Measurements from ENCODE around the gene CBY1.
"Not testable (repeated sequence)": the region's sequence is repeated elsewhere in the genome, so short reads cannot be mapped to it uniquely, and the experiment has no call there.

The CBY1 gene

GRCh38 chr22:38656256-38657044, at the start of gene CBY1, which contains the start of gene FAM227A:
TSS of gene CBY1 (plus strand) at chr22:38656638. CDS start at chr22:38668055, 11,417 bp downstream.
TSS of gene FAM227A (minus strand) at chr22:38656392. CDS start at chr22:38650168, 6,224 bp downstream.
- Histone ChIP-seq H3K27ac (ENCODE audit: low read depth, low read length) (peak within 1 kb of the TSS; percentile 97), H3K27me3 (ENCODE audit: insufficient read depth, low read length) (no peaks in the 10 kb centered on the region), H3K79me2 (ENCODE audit: control insufficient read depth, insufficient read depth, low read length, unreplicated experiment) (peaks cover 4% of the 10 kb centered on the region), H3K4me3 (ENCODE audit: low read depth, low read length) (peak within 1 kb of the TSS; percentile 95), H2AFZ (ENCODE audit: low read length, unreplicated experiment) (peak within 1 kb of the TSS; percentile 96), H3K4me1 (ENCODE audit: control insufficient read depth, insufficient read depth, low read length, unreplicated experiment) (no peaks in the 10 kb centered on the region), H3K36me3 (ENCODE audit: insufficient read depth, low read length) (no peaks in the 10 kb centered on the region)

- H3K27ac ChIP-seq (ENCODE audit: low read depth, low read length) = no peak overlapping the region
- no peak overlapping the region for H2AFZ ChIP-seq (ENCODE audit: low read length, unreplicated experiment)
- H3K27me3 ChIP-seq (ENCODE audit: insufficient read depth, low read length) = no peaks in the 10 kb centered on the region
- H3K79me2 ChIP-seq (ENCODE audit: control insufficient read depth, insufficient read depth, low read length, unreplicated experiment) = no peaks in the 10 kb centered on the region
- peaks cover 10% of the 10 kb centered on the region for H3K4me1 ChIP-seq (ENCODE audit: control insufficient read depth, insufficient read depth, low read length, unreplicated experiment)
- no peak overlapping the region for H3K4me3 ChIP-seq (ENCODE audit: low read depth, low read length)
- H3K36me3 ChIP-seq (ENCODE audit: insufficient read depth, low read length) = no peaks in the 10 kb centered on the region
Measured at GRCh38 chr22:38607680-38608079, 48.8 kb upstream of the CBY1 start.

GRCh38 chr22:38608992-38609750, 47.3 kb upstream of the CBY1 start:
- Histone ChIP-seq H3K4me3 (ENCODE audit: low read depth, low read length) (no peak overlapping the region), H2AFZ (ENCODE audit: low read length, unreplicated experiment) (no peak overlapping the region), H3K79me2 (ENCODE audit: control insufficient read depth, insufficient read depth, low read length, unreplicated experiment) (no peaks in the 10 kb centered on the region), H3K27ac (ENCODE audit: low read depth, low read length) (no peak overlapping the region), H3K27me3 (ENCODE audit: insufficient read depth, low read length) (no peaks in the 10 kb centered on the region), H3K4me1 (ENCODE audit: control insufficient read depth, insufficient read depth, low read length, unreplicated experiment) (peaks cover 10% of the 10 kb centered on the region), H3K36me3 (ENCODE audit: insufficient read depth, low read length) (no peaks in the 10 kb centered on the region)

GRCh38 chr22:38610234-38610633, 46.2 kb upstream of the CBY1 start:
- H3K4me3 ChIP-seq (ENCODE audit: low read depth, low read length) = no peak overlapping the region
- H3K4me1 ChIP-seq (ENCODE audit: control insufficient read depth, insufficient read depth, low read length, unreplicated experiment) = peaks cover 10% of the 10 kb centered on the region
- no peaks in the 10 kb centered on the region for H3K79me2 ChIP-seq (ENCODE audit: control insufficient read depth, insufficient read depth, low read length, unreplicated experiment)
- no peaks in the 10 kb centered on the region for H3K27me3 ChIP-seq (ENCODE audit: insufficient read depth, low read length)
- H3K27ac ChIP-seq (ENCODE audit: low read depth, low read length) = no peak overlapping the region
- H2AFZ ChIP-seq (ENCODE audit: low read length, unreplicated experiment) = no peak overlapping the region
- no peaks in the 10 kb centered on the region for H3K36me3 ChIP-seq (ENCODE audit: insufficient read depth, low read length)

GRCh38 chr22:38611559-38611958, 44.9 kb upstream of the CBY1 start:
- Histone ChIP-seq H3K79me2 (ENCODE audit: control insufficient read depth, insufficient read depth, low read length, unreplicated experiment) (no peaks in the 10 kb centered on the region), H3K4me1 (ENCODE audit: control insufficient read depth, insufficient read depth, low read length, unreplicated experiment) (peaks cover 3% of the 10 kb centered on the region), H3K27ac (ENCODE audit: low read depth, low read length) (no peak overlapping the region), H3K4me3 (ENCODE audit: low read depth, low read length) (no peak overlapping the region), H2AFZ (ENCODE audit: low read length, unreplicated experiment) (no peak overlapping the region), H3K27me3 (ENCODE audit: insufficient read depth, low read length) (no peaks in the 10 kb centered on the region), H3K36me3 (ENCODE audit: insufficient read depth, low read length) (no peaks in the 10 kb centered on the region)

- Histone ChIP-seq H3K27ac (ENCODE audit: low read depth, low read length) (no peak overlapping the region), H3K36me3 (ENCODE audit: insufficient read depth, low read length) (no peaks in the 10 kb centered on the region), H3K79me2 (ENCODE audit: control insufficient read depth, insufficient read depth, low read length, unreplicated experiment) (no peaks in the 10 kb centered on the region), H3K4me1 (ENCODE audit: control insufficient read depth, insufficient read depth, low read length, unreplicated experiment) (no peaks in the 10 kb centered on the region), H3K4me3 (ENCODE audit: low read depth, low read length) (no peak overlapping the region), H2AFZ (ENCODE audit: low read length, unreplicated experiment) (no peak overlapping the region), H3K27me3 (ENCODE audit: insufficient read depth, low read length) (no peaks in the 10 kb centered on the region)
Measured at GRCh38 chr22:38612217-38613006, 44.0 kb upstream of the CBY1 start.

- H3K4me3 ChIP-seq (ENCODE audit: low read depth, low read length) = no peak overlapping the region
- H2AFZ ChIP-seq (ENCODE audit: low read length, unreplicated experiment) = no peak overlapping the region
- H3K27ac ChIP-seq (ENCODE audit: low read depth, low read length) = no peak overlapping the region
- no peaks in the 10 kb centered on the region for H3K79me2 ChIP-seq (ENCODE audit: control insufficient read depth, insufficient read depth, low read length, unreplicated experiment)
- no peaks in the 10 kb centered on the region for H3K27me3 ChIP-seq (ENCODE audit: insufficient read depth, low read length)
- no peaks in the 10 kb centered on the region for H3K4me1 ChIP-seq (ENCODE audit: control insufficient read depth, insufficient read depth, low read length, unreplicated experiment)
- H3K36me3 ChIP-seq (ENCODE audit: insufficient read depth, low read length) = no peaks in the 10 kb centered on the region
Measured at GRCh38 chr22:38613588-38613987, 42.9 kb upstream of the CBY1 start.

- H3K79me2 ChIP-seq (ENCODE audit: control insufficient read depth, insufficient read depth, low read length, unreplicated experiment) = no peaks in the 10 kb centered on the region
- H3K27ac ChIP-seq (ENCODE audit: low read depth, low read length) = no peak overlapping the region
- no peaks in the 10 kb centered on the region for H3K4me1 ChIP-seq (ENCODE audit: control insufficient read depth, insufficient read depth, low read length, unreplicated experiment)
- no peak overlapping the region for H2AFZ ChIP-seq (ENCODE audit: low read length, unreplicated experiment)
- H3K27me3 ChIP-seq (ENCODE audit: insufficient read depth, low read length) = no peaks in the 10 kb centered on the region
- no peaks in the 10 kb centered on the region for H3K36me3 ChIP-seq (ENCODE audit: insufficient read depth, low read length)
- no peak overlapping the region for H3K4me3 ChIP-seq (ENCODE audit: low read depth, low read length)
Measured at GRCh38 chr22:38614332-38615063, 41.9 kb upstream of the CBY1 start.

GRCh38 chr22:38615064-38615405, 41.4 kb upstream of the CBY1 start:
- not testable (repeated sequence) for H3K27me3 ChIP-seq (ENCODE audit: insufficient read depth, low read length); H3K36me3 ChIP-seq (ENCODE audit: insufficient read depth, low read length); H3K79me2 ChIP-seq (ENCODE audit: control insufficient read depth, insufficient read depth, low read length, unreplicated experiment); H3K4me3 ChIP-seq (ENCODE audit: low read depth, low read length); H3K27ac ChIP-seq (ENCODE audit: low read depth, low read length); H2AFZ ChIP-seq (ENCODE audit: low read length, unreplicated experiment); H3K4me1 ChIP-seq (ENCODE audit: control insufficient read depth, insufficient read depth, low read length, unreplicated experiment)

GRCh38 chr22:38618258-38618657, 38.2 kb upstream of the CBY1 start:
- Histone ChIP-seq H3K79me2 (ENCODE audit: control insufficient read depth, insufficient read depth, low read length, unreplicated experiment) (no peaks in the 10 kb centered on the region), H3K36me3 (ENCODE audit: insufficient read depth, low read length) (no peaks in the 10 kb centered on the region), H3K4me1 (ENCODE audit: control insufficient read depth, insufficient read depth, low read length, unreplicated experiment) (no peaks in the 10 kb centered on the region), H2AFZ (ENCODE audit: low read length, unreplicated experiment) (no peak overlapping the region), H3K27ac (ENCODE audit: low read depth, low read length) (no peak overlapping the region), H3K27me3 (ENCODE audit: insufficient read depth, low read length) (no peaks in the 10 kb centered on the region), H3K4me3 (ENCODE audit: low read depth, low read length) (no peak overlapping the region)

Data from ACC112 (cell line).